Epithelial cell of esophagus (primary cell): ENCODE results near the gene CHKA.

Experiments used
- DNase-seq: peaks from one replicate; pipeline ENCODE4 v3.0.0; 2010; ENCODE audit warnings: low read depth
- H3K4me3 ChIP-seq: 2 replicates; pipeline ENCODE4 v1.5.1; 2011; ENCODE audit warnings: mild to moderate bottlenecking, low read length, control low read depth
- TF ChIP-seq, protein P1 (sequence below): IDR thresholded peaks from 2 replicates; pipeline ENCODE4 v1.5.1; 2011; ENCODE audit warnings: low read depth, mild to moderate bottlenecking, low read length, control low read depth, inconsistent platforms; ENCODE audit not compliant: insufficient read depth; ENCODE audit errors: missing control alignments

The CHKA gene

DNA sequence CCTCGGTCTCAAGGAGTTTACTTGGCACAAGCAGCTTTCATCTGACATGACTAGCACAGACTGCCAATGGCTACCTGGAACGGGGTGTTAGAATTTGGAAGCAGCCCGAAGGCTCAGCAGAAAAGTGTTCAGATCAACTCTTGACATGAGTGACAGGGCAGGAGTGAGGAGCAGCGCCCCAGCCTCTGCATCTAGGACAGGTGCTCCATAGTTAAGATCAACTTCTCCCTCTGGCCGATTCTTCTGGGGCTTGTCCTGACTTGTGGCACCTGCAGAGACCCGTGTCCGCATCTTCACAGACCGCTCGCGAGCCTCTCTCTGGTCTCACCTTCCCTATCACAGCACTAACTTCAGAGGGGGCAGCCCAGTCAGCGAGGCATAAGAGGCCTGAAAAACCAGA lies 42.5 kb upstream of the CHKA start:
- H3K4me3 ChIP-seq, result no peak overlapping the region
- DNase-seq, result no peak
- TF ChIP-seq, protein P1, sequence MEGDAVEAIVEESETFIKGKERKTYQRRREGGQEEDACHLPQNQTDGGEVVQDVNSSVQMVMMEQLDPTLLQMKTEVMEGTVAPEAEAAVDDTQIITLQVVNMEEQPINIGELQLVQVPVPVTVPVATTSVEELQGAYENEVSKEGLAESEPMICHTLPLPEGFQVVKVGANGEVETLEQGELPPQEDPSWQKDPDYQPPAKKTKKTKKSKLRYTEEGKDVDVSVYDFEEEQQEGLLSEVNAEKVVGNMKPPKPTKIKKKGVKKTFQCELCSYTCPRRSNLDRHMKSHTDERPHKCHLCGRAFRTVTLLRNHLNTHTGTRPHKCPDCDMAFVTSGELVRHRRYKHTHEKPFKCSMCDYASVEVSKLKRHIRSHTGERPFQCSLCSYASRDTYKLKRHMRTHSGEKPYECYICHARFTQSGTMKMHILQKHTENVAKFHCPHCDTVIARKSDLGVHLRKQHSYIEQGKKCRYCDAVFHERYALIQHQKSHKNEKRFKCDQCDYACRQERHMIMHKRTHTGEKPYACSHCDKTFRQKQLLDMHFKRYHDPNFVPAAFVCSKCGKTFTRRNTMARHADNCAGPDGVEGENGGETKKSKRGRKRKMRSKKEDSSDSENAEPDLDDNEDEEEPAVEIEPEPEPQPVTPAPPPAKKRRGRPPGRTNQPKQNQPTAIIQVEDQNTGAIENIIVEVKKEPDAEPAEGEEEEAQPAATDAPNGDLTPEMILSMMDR, result no peak

GRCh38 chr11:68160100-68160695 lies 39.0 kb upstream of the CHKA start:
- H3K4me3 ChIP-seq, result no peak overlapping the region

DNA sequence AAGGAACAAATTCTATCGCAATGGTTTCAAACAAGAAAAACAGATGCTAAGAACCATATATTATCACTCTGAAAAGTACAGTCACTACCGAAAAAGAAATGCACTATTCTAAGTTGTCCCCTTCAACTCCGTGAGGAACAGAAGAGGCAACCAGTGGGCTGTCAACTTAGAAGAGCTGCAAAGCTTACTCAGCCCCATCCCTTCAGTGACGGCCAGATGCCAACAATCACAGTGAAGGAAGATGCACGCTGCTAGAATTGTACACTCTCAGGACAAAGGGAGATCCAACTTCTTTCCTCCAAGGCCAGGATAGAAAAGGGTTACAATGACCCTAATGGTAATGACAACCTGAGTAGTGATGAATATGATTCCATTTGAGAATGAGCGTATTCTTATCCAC lies 38.5 kb upstream of the CHKA start:
- TF ChIP-seq, protein P1, result no peak
- H3K4me3 ChIP-seq, result no peak overlapping the region
- no peak for DNase-seq

More at GRCh38 chr11:68160100-68160695, 39.0 kb upstream of the CHKA start:
- DNase-seq, result peak; percentile 24
- TF ChIP-seq, protein P1, result no peak

- DNase-seq, result no peak
- H3K4me3 ChIP-seq, result no peak overlapping the region
- TF ChIP-seq, protein P1, result no peak
Measured at GRCh38 chr11:68159161-68159560, 38.0 kb upstream of the CHKA start.

- H3K4me3 ChIP-seq, result no peak overlapping the region
- no peak for DNase-seq
- TF ChIP-seq, protein P1, result no peak
Measured at GRCh38 chr11:68158580-68158979, 37.4 kb upstream of the CHKA start.

- no peak overlapping the region for H3K4me3 ChIP-seq
- DNase-seq, result no peak
- TF ChIP-seq, protein P1, result no peak
Measured at GRCh38 chr11:68153742-68154141, 32.6 kb upstream of the CHKA start.

GRCh38 chr11:68150037-68150436 lies 28.8 kb upstream of the CHKA start:
- DNase-seq, result peak; percentile 69
- TF ChIP-seq, protein P1, result no peak

More at GRCh38 chr11:68150037-68150436, 28.8 kb upstream of the CHKA start:
- H3K4me3 ChIP-seq, result no peak overlapping the region
